DOHH2 (cell line): Measurements from ENCODE around the gene PTPRN2.

Source experiments
- H3F3A ChIP-seq: fragments of 200-600 bp; sonication (generic), shearing (Covaris generic); 2 replicates; pipeline ENCODE4 v1.6.0; 2016; ENCODE audit warnings: antibody characterized with exemption, mild to moderate bottlenecking; ENCODE audit not compliant: control insufficient read depth, insufficient read depth
- H3K27ac ChIP-seq: fragments of 200-600 bp; sonication (generic); 2 replicates; pipeline ENCODE4 v1.5.1; 2014; ENCODE audit warnings: low read depth, mild to moderate bottlenecking, low read length, moderate library complexity
- H3K27me3 ChIP-seq: fragments of 200-600 bp; sonication (generic); 2 replicates; pipeline ENCODE4 v1.6.1; 2014; ENCODE audit warnings: mild to moderate bottlenecking, low read length, mixed read lengths; ENCODE audit not compliant: control insufficient read depth
- H3K36me3 ChIP-seq: fragments of 200-600 bp; sonication (generic); 2 replicates; pipeline ENCODE4 v1.6.1; 2014; ENCODE audit warnings: mild to moderate bottlenecking, low read length, moderate library complexity, mixed read lengths; ENCODE audit not compliant: control insufficient read depth
- H3K4me1 ChIP-seq: fragments of 200-600 bp; sonication (generic); 2 replicates; pipeline ENCODE4 v1.6.1; 2014; ENCODE audit warnings: mild to moderate bottlenecking, low read length, mixed read lengths; ENCODE audit not compliant: control insufficient read depth
- H3K4me2 ChIP-seq: fragments of 200-600 bp; sonication (generic); 2 replicates; pipeline ENCODE4 v1.6.0; 2014; ENCODE audit warnings: mild to moderate bottlenecking, low read length, moderate library complexity
- H3K4me3 ChIP-seq: fragments of 200-600 bp; sonication (generic); 2 replicates; pipeline ENCODE4 v1.5.1; 2014; ENCODE audit warnings: mild to moderate bottlenecking, low read length, mixed read lengths
- H3K79me2 ChIP-seq: fragments of 200-600 bp; sonication (generic); 2 replicates; pipeline ENCODE4 v1.6.1; 2014; ENCODE audit warnings: mild to moderate bottlenecking, low read length, mixed read lengths; ENCODE audit not compliant: control insufficient read depth
- H3K9me2 ChIP-seq: fragments of 200-600 bp; sonication (generic); replicated peaks from 2 replicates; pipeline ENCODE4 v1.6.1; 2014; ENCODE audit warnings: mild to moderate bottlenecking, low read length, mixed read lengths; ENCODE audit not compliant: control insufficient read depth
- H3K9me3 ChIP-seq: fragments of 200-600 bp; sonication (generic); 2 replicates; pipeline ENCODE4 v1.6.1; 2014; ENCODE audit warnings: antibody characterized with exemption, low read length, mixed read lengths; ENCODE audit not compliant: control insufficient read depth, insufficient read depth
- H4K20me1 ChIP-seq: fragments of 200-600 bp; sonication (generic); 2 replicates; pipeline ENCODE4 v1.6.0; 2014; ENCODE audit warnings: low read depth, mild to moderate bottlenecking, antibody characterized with exemption, low read length, moderate library complexity; ENCODE audit not compliant: control insufficient read depth, insufficient read depth
- EZH2phosphoT487 ChIP-seq: fragments of 200-600 bp; sonication (generic); IDR thresholded peaks from 2 replicates; pipeline ENCODE4 v1.6.1; 2017; ENCODE audit warnings: borderline replicate concordance, mild to moderate bottlenecking, antibody characterized with exemption, low read length, moderate library complexity, mixed read lengths
- TF ChIP-seq, protein P1 (sequence below): fragments of 200-600 bp; sonication (generic); IDR thresholded peaks from one replicate; pipeline ENCODE4 v1.5.1; 2014; ENCODE audit warnings: antibody characterized with exemption, mild to moderate bottlenecking, low read depth, low read length; ENCODE audit not compliant: poor library complexity, severe bottlenecking

Gene PTPRN2

GRCh38 chr7:157722137-157723060, 865.2 kb downstream of the PTPRN2 start:
- Histone ChIP-seq H3K9me3 (peaks cover 50% of the 10 kb centered on the region), H3K9me2 (no peaks in the 10 kb centered on the region), H3F3A (no peaks in the 10 kb centered on the region), H4K20me1 (no peaks in the 10 kb centered on the region), H3K4me2 (no peak overlapping the region), H3K27ac (no peak overlapping the region), H3K27me3 (no peaks in the 10 kb centered on the region), H3K4me3 (no peak overlapping the region), H3K36me3 (no peaks in the 10 kb centered on the region), H3K79me2 (no peaks in the 10 kb centered on the region), H3K4me1 (no peaks in the 10 kb centered on the region)
- TF ChIP-seq EZH2phosphoT487: no peak
- TF ChIP-seq, protein P1, sequence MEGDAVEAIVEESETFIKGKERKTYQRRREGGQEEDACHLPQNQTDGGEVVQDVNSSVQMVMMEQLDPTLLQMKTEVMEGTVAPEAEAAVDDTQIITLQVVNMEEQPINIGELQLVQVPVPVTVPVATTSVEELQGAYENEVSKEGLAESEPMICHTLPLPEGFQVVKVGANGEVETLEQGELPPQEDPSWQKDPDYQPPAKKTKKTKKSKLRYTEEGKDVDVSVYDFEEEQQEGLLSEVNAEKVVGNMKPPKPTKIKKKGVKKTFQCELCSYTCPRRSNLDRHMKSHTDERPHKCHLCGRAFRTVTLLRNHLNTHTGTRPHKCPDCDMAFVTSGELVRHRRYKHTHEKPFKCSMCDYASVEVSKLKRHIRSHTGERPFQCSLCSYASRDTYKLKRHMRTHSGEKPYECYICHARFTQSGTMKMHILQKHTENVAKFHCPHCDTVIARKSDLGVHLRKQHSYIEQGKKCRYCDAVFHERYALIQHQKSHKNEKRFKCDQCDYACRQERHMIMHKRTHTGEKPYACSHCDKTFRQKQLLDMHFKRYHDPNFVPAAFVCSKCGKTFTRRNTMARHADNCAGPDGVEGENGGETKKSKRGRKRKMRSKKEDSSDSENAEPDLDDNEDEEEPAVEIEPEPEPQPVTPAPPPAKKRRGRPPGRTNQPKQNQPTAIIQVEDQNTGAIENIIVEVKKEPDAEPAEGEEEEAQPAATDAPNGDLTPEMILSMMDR: no peak

GRCh38 chr7:157721468-157722136, 866.0 kb downstream of the PTPRN2 start:
- H3F3A ChIP-seq: no peaks in the 10 kb centered on the region
- H3K4me2 ChIP-seq: no peak overlapping the region
- TF ChIP-seq, protein P1: no peak
- no peak for TF ChIP-seq EZH2phosphoT487
- H3K4me1 ChIP-seq: no peaks in the 10 kb centered on the region
- no peaks in the 10 kb centered on the region for H4K20me1 ChIP-seq
- H3K36me3 ChIP-seq: no peaks in the 10 kb centered on the region
- H3K9me2 ChIP-seq: no peaks in the 10 kb centered on the region
- no peak overlapping the region for H3K4me3 ChIP-seq
- no peaks in the 10 kb centered on the region for H3K79me2 ChIP-seq
- H3K9me3 ChIP-seq: peaks cover 56% of the 10 kb centered on the region
- no peak overlapping the region for H3K27ac ChIP-seq
- H3K27me3 ChIP-seq: no peaks in the 10 kb centered on the region

- Histone ChIP-seq H3K9me2 (no peaks in the 10 kb centered on the region), H3K36me3 (no peaks in the 10 kb centered on the region), H4K20me1 (no peaks in the 10 kb centered on the region), H3K4me3 (no peak overlapping the region), H3K27ac (no peak overlapping the region), H3F3A (no peaks in the 10 kb centered on the region), H3K9me3 (peaks cover 68% of the 10 kb centered on the region), H3K4me1 (no peaks in the 10 kb centered on the region), H3K79me2 (no peaks in the 10 kb centered on the region), H3K27me3 (no peaks in the 10 kb centered on the region), H3K4me2 (no peak overlapping the region)
- TF ChIP-seq, protein P1: no peak
- TF ChIP-seq EZH2phosphoT487: no peak
These were observed 867.6 kb downstream of the PTPRN2 start for GRCh38 chr7:157719705-157720655.
